HUES6 (cell line): ENCODE results near the gene TMEM202.
A peak's percentile ranks its signal among the peaks of the same experiment; 100 is the strongest.
"Not testable (repeated sequence)": the region's sequence is repeated elsewhere in the genome, so short reads cannot be mapped to it uniquely, and the experiment has no call there.

Source experiments
- H3K27ac ChIP-seq: 2 replicates; pipeline ENCODE4 v1.7.0; 2013; ENCODE audit warnings: low read depth, mild to moderate bottlenecking, low read length, inconsistent platforms
- H3K27me3 ChIP-seq: 2 replicates; pipeline ENCODE4 v1.6.1; 2013; ENCODE audit warnings: low read length; ENCODE audit not compliant: control insufficient read depth, insufficient read depth
- H3K36me3 ChIP-seq: 2 replicates; pipeline ENCODE4 v1.6.1; 2013; ENCODE audit warnings: low read length; ENCODE audit not compliant: control insufficient read depth, insufficient read depth
- H3K4me1 ChIP-seq: 2 replicates; pipeline ENCODE4 v1.6.1; 2013; ENCODE audit warnings: low read length; ENCODE audit not compliant: control insufficient read depth, insufficient read depth
- H3K4me3 ChIP-seq: 2 replicates; pipeline ENCODE4 v1.5.1; 2013; ENCODE audit warnings: low read depth, low read length
- H3K9ac ChIP-seq: one replicate; pipeline ENCODE4 v1.6.1; 2013; ENCODE audit warnings: mild to moderate bottlenecking, low read length
- H3K9me3 ChIP-seq: 2 replicates; pipeline ENCODE4 v1.6.1; 2013; ENCODE audit warnings: low read depth, low read length; ENCODE audit not compliant: control insufficient read depth, insufficient read depth

TMEM202 gene

GRCh38 chr15:72375501-72375845 lies 22.6 kb upstream of the TMEM202 start:
- H3K9me3 ChIP-seq, result no peaks in the 10 kb centered on the region
- peak overlapping the region; percentile 95 for H3K4me3 ChIP-seq
- no peaks in the 10 kb centered on the region for H3K4me1 ChIP-seq
- H3K36me3 ChIP-seq, result peaks cover under 1% of the 10 kb centered on the region; the same call in 1 of the 2 replicates
- peak overlapping the region; percentile 58; the same call in 1 of the 2 replicates for H3K27ac ChIP-seq
- H3K27me3 ChIP-seq, result peaks cover 5% of the 10 kb centered on the region; the same call in 1 of the 2 replicates
- H3K9ac ChIP-seq, result peak overlapping the region; percentile 88

- H3K9ac ChIP-seq, result peak within 1 kb of the TSS; percentile 88
- H3K27me3 ChIP-seq, result peaks cover 6% of the 10 kb centered on the region; the same call in 1 of the 2 replicates
- no peaks in the 10 kb centered on the region for H3K4me1 ChIP-seq
- no peaks in the 10 kb centered on the region for H3K36me3 ChIP-seq
- H3K27ac ChIP-seq, result peak within 1 kb of the TSS; percentile 58
- H3K9me3 ChIP-seq, result no peaks in the 10 kb centered on the region
- H3K4me3 ChIP-seq, result peak within 1 kb of the TSS; percentile 95
These were observed 22.1 kb upstream of the TMEM202 start, which contains the start of gene HEXA for GRCh38 chr15:72375846-72376581. Gene HEXA (minus strand): TSS chr15:72376014. CDS start chr15:72375972, 42 bp downstream.

- H3K27ac ChIP-seq, result no peak overlapping the region
- no peaks in the 10 kb centered on the region for H3K4me1 ChIP-seq
- peaks cover 14% of the 10 kb centered on the region; the same call in 1 of the 2 replicates for H3K27me3 ChIP-seq
- H3K36me3 ChIP-seq, result no peaks in the 10 kb centered on the region
- no peaks in the 10 kb centered on the region for H3K9me3 ChIP-seq
- no peak overlapping the region for H3K9ac ChIP-seq
- no peak overlapping the region for H3K4me3 ChIP-seq
These were observed 20.8 kb upstream of the TMEM202 start for GRCh38 chr15:72377331-72377730.

GRCh38 chr15:72379106-72379505 lies 19.0 kb upstream of the TMEM202 start:
- H3K27ac ChIP-seq, H3K36me3 ChIP-seq, H3K4me1 ChIP-seq, H3K4me3 ChIP-seq, H3K9ac ChIP-seq, H3K9me3 ChIP-seq: not testable (repeated sequence)
- H3K27me3 ChIP-seq, result peaks cover 31% of the 10 kb centered on the region

- Histone ChIP-seq H3K9ac (no peak overlapping the region), H3K4me3 (no peak overlapping the region), H3K4me1 (no peaks in the 10 kb centered on the region), H3K36me3 (no peaks in the 10 kb centered on the region), H3K27me3 (peaks cover 40% of the 10 kb centered on the region), H3K9me3 (no peaks in the 10 kb centered on the region), H3K27ac (no peak overlapping the region)
These were observed 18.2 kb upstream of the TMEM202 start for GRCh38 chr15:72379856-72380430.

GRCh38 chr15:72380743-72381142 lies 17.4 kb upstream of the TMEM202 start:
- H3K27ac ChIP-seq, result no peak overlapping the region
- H3K9me3 ChIP-seq, result no peaks in the 10 kb centered on the region
- H3K4me1 ChIP-seq, result no peaks in the 10 kb centered on the region
- H3K4me3 ChIP-seq, result no peak overlapping the region
- no peaks in the 10 kb centered on the region for H3K36me3 ChIP-seq
- peaks cover 47% of the 10 kb centered on the region for H3K27me3 ChIP-seq
- no peak overlapping the region for H3K9ac ChIP-seq

- no peak overlapping the region for H3K4me3 ChIP-seq
- no peaks in the 10 kb centered on the region for H3K4me1 ChIP-seq
- H3K27ac ChIP-seq, result no peak overlapping the region
These were observed 16.0 kb upstream of the TMEM202 start for GRCh38 chr15:72382146-72382545.

GRCh38 chr15:72387741-72388140 lies 10.4 kb upstream of the TMEM202 start:
- no peaks in the 10 kb centered on the region for H3K9me3 ChIP-seq
- peaks cover 53% of the 10 kb centered on the region for H3K27me3 ChIP-seq
- H3K4me3 ChIP-seq, result no peak overlapping the region
- H3K4me1 ChIP-seq, result no peaks in the 10 kb centered on the region
- H3K36me3 ChIP-seq, result no peaks in the 10 kb centered on the region
- H3K27ac ChIP-seq, result no peak overlapping the region
- H3K9ac ChIP-seq, result no peak overlapping the region

More at GRCh38 chr15:72382146-72382545, 16.0 kb upstream of the TMEM202 start:
- peaks cover 50% of the 10 kb centered on the region for H3K27me3 ChIP-seq
- H3K9ac ChIP-seq, result no peak overlapping the region
- H3K9me3 ChIP-seq, result no peaks in the 10 kb centered on the region
- no peaks in the 10 kb centered on the region for H3K36me3 ChIP-seq

- Histone ChIP-seq H3K27me3 (peaks cover 38% of the 10 kb centered on the region), H3K27ac (no peak overlapping the region), H3K4me3 (no peak overlapping the region), H3K4me1 (no peaks in the 10 kb centered on the region), H3K36me3 (no peaks in the 10 kb centered on the region), H3K9me3 (no peaks in the 10 kb centered on the region), H3K9ac (no peak overlapping the region)
These were observed 8.9 kb upstream of the TMEM202 start for GRCh38 chr15:72389231-72389630.

GRCh38 chr15:72396331-72396730 lies 1.8 kb upstream of the TMEM202 start:
- H3K9me3 ChIP-seq, H3K36me3 ChIP-seq, H3K27ac ChIP-seq, H3K9ac ChIP-seq, H3K4me1 ChIP-seq, H3K27me3 ChIP-seq, H3K4me3 ChIP-seq: not testable (repeated sequence)

- no peaks in the 10 kb centered on the region for H3K36me3 ChIP-seq
- no peak overlapping the region for H3K4me3 ChIP-seq
- H3K4me1 ChIP-seq, result no peaks in the 10 kb centered on the region
- no peaks in the 10 kb centered on the region for H3K9me3 ChIP-seq
- H3K27me3 ChIP-seq, result peaks cover 18% of the 10 kb centered on the region; the same call in 1 of the 2 replicates
- no peak overlapping the region for H3K9ac ChIP-seq
- no peak overlapping the region for H3K27ac ChIP-seq
These were observed 543 bp downstream of the TMEM202 start for GRCh38 chr15:72398648-72399047.
